ENCODE results near the gene SETDB2. TPM values are rescaled to one million over a fixed set of nuclear protein-coding genes. Genes with fewer than 3 reads are reported as not detected.
A peak's percentile ranks its signal among the peaks of the same experiment; 100 is the strongest.

Gene SETDB2
- total and polyA plus RNA-seq, 4 donors, result 1.9 to 6.2 (median 4.9) TPM

DNA sequence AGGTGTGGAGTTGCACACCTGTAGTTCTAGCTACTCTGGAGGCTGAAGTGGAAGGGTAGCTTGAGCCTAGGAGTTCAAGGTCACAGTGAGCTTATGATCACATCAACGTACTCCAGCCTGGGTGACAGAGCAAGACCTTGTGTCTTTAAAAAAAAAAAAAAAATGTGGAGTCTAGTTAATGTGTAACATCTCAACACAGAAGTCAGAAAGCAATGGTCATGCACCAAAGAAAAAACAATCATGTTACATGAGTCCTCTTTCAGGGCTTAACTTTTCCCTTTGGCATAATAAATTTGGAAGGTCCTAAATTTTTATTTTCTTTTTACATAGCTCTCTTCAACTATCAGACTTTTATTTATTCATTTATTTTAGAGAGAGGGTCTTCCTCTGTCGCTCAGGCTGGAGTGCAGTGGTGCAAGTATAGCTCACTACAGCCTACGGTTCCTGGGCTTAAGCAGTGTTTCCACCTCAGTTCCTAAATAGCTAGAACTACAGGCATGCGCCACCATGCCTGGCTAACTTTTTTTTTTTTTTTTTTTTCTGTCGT, 22.3 kb downstream of the SETDB2 start:
- H3K4me1 ChIP-seq (ENCODE audit: control insufficient read depth in 4 of 4, insufficient read depth in 4 of 4, low read length in 3 of 4), result peaks cover 2 to 25% (median 12%) of the 10 kb centered on the region in 4 donors
- peak overlapping the region; percentile 17 to 77 for H3K27ac ChIP-seq (ENCODE audit: low read depth in 1 of 2, low read length in 2 of 2)
- peak overlapping the region; percentile 32 to 60 for H3K9ac ChIP-seq (ENCODE audit: low read depth in 1 of 2, low read length in 2 of 2)
- H3K4me3 ChIP-seq (ENCODE audit: low read depth in 1 of 3, low read length in 3 of 3), result peak overlapping the region in 1 of 3 donors; percentile 1
- no peak for DNase-seq (ENCODE audit: low spot score)
- H3K9me3 ChIP-seq (ENCODE audit: control insufficient read depth in 4 of 4, low read length in 3 of 4), result peaks cover 0 to 2% (median 0%) of the 10 kb centered on the region in 4 donors
- no peaks in the 10 kb centered on the region for H3K27me3 ChIP-seq (ENCODE audit: control insufficient read depth in 4 of 4, insufficient read depth in 4 of 4, low read length in 3 of 4)
- WGBS, result 42% methylated on average over 5 of the region's 5 CpGs
- TF ChIP-seq RXRA (IDR thresholded peaks at IDR 0.05) (peak in 1 of 2 donors; percentile 43), TAF1 (conservative IDR thresholded peaks at IDR 0.05) (peak; percentile 54), HNF4A (conservative IDR thresholded peaks at IDR 0.05) (peak; percentile 26 to 46), EGR1 (IDR thresholded peaks at IDR 0.05; ENCODE audit: low read depth in 2 of 2) (no peak), RAD21 (IDR thresholded peaks at IDR 0.05) (peak in 1 of 2 donors; percentile 29), JUND (IDR thresholded peaks at IDR 0.05) (no peak), ZBTB33 (IDR thresholded peaks at IDR 0.05) (no peak), NR2F2 (IDR thresholded peaks at IDR 0.05) (no peak), SP1 (IDR thresholded peaks at IDR 0.05) (peak; percentile 69), YY1 (IDR thresholded peaks at IDR 0.05) (peak; percentile 83), HNF4G (IDR thresholded peaks at IDR 0.05) (no peak), MAX (IDR thresholded peaks at IDR 0.05) (peak; percentile 59), GABPA (IDR thresholded peaks at IDR 0.05 in 1 of 2, conservative IDR thresholded peaks at IDR 0.05 in 1 of 2) (no peak), FOXA1 (IDR thresholded peaks at IDR 0.05) (no peak), FOXA2 (IDR thresholded peaks at IDR 0.05) (peak; percentile 6)
- TF ChIP-seq, protein P1, sequence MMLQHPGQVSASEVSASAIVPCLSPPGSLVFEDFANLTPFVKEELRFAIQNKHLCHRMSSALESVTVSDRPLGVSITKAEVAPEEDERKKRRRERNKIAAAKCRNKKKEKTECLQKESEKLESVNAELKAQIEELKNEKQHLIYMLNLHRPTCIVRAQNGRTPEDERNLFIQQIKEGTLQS (IDR thresholded peaks at IDR 0.05), result no peak
- TF ChIP-seq, protein P2, sequence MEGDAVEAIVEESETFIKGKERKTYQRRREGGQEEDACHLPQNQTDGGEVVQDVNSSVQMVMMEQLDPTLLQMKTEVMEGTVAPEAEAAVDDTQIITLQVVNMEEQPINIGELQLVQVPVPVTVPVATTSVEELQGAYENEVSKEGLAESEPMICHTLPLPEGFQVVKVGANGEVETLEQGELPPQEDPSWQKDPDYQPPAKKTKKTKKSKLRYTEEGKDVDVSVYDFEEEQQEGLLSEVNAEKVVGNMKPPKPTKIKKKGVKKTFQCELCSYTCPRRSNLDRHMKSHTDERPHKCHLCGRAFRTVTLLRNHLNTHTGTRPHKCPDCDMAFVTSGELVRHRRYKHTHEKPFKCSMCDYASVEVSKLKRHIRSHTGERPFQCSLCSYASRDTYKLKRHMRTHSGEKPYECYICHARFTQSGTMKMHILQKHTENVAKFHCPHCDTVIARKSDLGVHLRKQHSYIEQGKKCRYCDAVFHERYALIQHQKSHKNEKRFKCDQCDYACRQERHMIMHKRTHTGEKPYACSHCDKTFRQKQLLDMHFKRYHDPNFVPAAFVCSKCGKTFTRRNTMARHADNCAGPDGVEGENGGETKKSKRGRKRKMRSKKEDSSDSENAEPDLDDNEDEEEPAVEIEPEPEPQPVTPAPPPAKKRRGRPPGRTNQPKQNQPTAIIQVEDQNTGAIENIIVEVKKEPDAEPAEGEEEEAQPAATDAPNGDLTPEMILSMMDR (IDR thresholded peaks at IDR 0.05; ENCODE audit: low read depth, low read length, missing input control), result no peak
- TF ChIP-seq, protein P3, sequence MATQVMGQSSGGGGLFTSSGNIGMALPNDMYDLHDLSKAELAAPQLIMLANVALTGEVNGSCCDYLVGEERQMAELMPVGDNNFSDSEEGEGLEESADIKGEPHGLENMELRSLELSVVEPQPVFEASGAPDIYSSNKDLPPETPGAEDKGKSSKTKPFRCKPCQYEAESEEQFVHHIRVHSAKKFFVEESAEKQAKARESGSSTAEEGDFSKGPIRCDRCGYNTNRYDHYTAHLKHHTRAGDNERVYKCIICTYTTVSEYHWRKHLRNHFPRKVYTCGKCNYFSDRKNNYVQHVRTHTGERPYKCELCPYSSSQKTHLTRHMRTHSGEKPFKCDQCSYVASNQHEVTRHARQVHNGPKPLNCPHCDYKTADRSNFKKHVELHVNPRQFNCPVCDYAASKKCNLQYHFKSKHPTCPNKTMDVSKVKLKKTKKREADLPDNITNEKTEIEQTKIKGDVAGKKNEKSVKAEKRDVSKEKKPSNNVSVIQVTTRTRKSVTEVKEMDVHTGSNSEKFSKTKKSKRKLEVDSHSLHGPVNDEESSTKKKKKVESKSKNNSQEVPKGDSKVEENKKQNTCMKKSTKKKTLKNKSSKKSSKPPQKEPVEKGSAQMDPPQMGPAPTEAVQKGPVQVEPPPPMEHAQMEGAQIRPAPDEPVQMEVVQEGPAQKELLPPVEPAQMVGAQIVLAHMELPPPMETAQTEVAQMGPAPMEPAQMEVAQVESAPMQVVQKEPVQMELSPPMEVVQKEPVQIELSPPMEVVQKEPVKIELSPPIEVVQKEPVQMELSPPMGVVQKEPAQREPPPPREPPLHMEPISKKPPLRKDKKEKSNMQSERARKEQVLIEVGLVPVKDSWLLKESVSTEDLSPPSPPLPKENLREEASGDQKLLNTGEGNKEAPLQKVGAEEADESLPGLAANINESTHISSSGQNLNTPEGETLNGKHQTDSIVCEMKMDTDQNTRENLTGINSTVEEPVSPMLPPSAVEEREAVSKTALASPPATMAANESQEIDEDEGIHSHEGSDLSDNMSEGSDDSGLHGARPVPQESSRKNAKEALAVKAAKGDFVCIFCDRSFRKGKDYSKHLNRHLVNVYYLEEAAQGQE (IDR thresholded peaks at IDR 0.05), result peak; percentile 24
- H3K36me3 ChIP-seq (ENCODE audit: control insufficient read depth in 4 of 4, insufficient read depth in 3 of 4, low read depth in 1 of 4, low read length in 3 of 4), result peaks cover 3 to 19% (median 13%) of the 10 kb centered on the region in 4 donors

Measured in liver (tissue), 9 donors.